Muscle of leg (tissue), 11 donors: Measurements from ENCODE around the gene ADGRL2. TPM values are rescaled to one million over a fixed set of nuclear protein-coding genes. Genes with fewer than 3 reads are reported as not detected.
A peak's percentile ranks its signal among the peaks of the same experiment; 100 is the strongest.

ENCODE experiments used
- DNase-seq: peaks from one replicate; pipeline ENCODE4 v3.0.0; 2013
- H3K27ac ChIP-seq: one replicate; pipeline ENCODE4 v1.5.1; 2013; ENCODE audit warnings: mild to moderate bottlenecking, low read length, control low read depth
- H3K27me3 ChIP-seq: one replicate; pipeline ENCODE4 v1.6.1; 2013; ENCODE audit warnings: low read length; ENCODE audit not compliant: control insufficient read depth, insufficient read depth
- H3K36me3 ChIP-seq: one replicate; pipeline ENCODE4 v1.6.1; 2013; ENCODE audit warnings: low read length; ENCODE audit not compliant: control insufficient read depth, insufficient read depth
- H3K4me1 ChIP-seq: one replicate; pipeline ENCODE4 v1.6.1; 2013; ENCODE audit warnings: low read length; ENCODE audit not compliant: control insufficient read depth, insufficient read depth
- H3K4me3 ChIP-seq: one replicate; pipeline ENCODE4 v1.5.1; 2013; ENCODE audit warnings: low read length, control low read depth
- H3K9me3 ChIP-seq: replicated peaks from 2 replicates; pipeline ENCODE4 v1.6.1; 2013; ENCODE audit warnings: low read depth, low read length; ENCODE audit not compliant: control insufficient read depth
- WGBS: methylation state at CpG from one replicate; pipeline ENCODE4 v1.1.5; 2013; ENCODE audit warnings: missing lambda C conversion rate; ENCODE audit not compliant: insufficient coverage; 5-methylcytosine and 5-hydroxymethylcytosine counted together
- polyA plus RNA-seq, 8 donors: library from polyadenylated mRNA; unstranded; fragments of 120-200 nt; gene quantifications; one replicate each; pipeline versions ENCODE4 v1.2.1 to v1.2.3, GENCODE V29; 2013; ENCODE audit warnings: inconsistent platforms in 1 of 8, low replicate concordance in 1 of 8; ENCODE audit not compliant: insufficient read length in 8 of 8, insufficient read depth in 1 of 8
- total RNA-seq: library from RNA; stranded (reverse); fragments of 120-200 nt; gene quantifications from one replicate; pipeline ENCODE4 v1.2.4, GENCODE V29; 2013

ADGRL2 gene
- total and polyA plus RNA-seq, 9 donors = 50.2 to 121 (median 76.9) TPM

DNA sequence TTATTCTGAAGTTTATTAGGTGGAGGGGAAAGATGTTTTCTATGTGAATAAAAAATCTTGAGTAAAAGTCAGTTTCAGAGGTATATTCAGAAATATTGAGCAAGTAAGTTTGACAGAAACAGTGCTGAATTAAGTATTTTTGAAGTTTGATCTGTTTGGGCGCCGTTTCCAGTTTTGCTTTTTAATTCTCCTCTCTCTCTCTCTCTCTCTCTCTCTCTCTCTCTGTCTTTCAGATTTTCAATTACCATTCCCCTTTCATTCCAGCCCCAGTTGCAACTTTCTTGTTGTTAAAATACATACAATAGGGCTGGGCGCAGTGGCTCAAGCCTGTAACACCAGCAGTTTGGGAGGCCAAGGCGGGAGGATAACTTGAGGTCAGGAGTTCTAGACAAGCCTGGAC is 24.0 kb downstream of the ADGRL2 start:
- no peaks in the 10 kb centered on the region for H3K27me3 ChIP-seq
- no peak for DNase-seq
- H3K9me3 ChIP-seq = no peaks in the 10 kb centered on the region
- H3K27ac ChIP-seq = no peak overlapping the region
- no CpG with 5 or more reads among the region's 4 CpGs for WGBS
- no peak overlapping the region for H3K4me3 ChIP-seq
- no peaks in the 10 kb centered on the region for H3K4me1 ChIP-seq
- H3K36me3 ChIP-seq = no peaks in the 10 kb centered on the region

DNA sequence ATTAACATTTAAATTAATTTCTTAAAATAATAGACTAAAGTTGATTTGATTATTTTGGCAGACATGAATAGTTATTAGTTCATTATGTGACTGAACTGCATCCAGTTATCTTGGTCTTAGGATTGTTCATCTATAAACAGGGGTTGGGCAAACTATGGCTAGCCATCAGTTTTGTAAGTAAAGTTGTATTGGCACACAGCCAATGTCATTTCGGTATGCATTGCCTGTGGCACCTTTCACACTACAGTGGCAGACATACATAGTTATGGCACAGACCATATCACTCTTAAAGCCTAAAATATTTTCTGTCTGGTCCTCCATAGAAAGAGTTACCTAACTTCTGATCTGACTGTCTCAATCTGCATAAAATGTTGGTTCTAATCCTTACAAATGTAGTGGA is 27.2 kb downstream of the ADGRL2 start:
- Histone ChIP-seq H3K4me1 (no peaks in the 10 kb centered on the region), H3K4me3 (no peak overlapping the region), H3K36me3 (no peaks in the 10 kb centered on the region), H3K9me3 (no peaks in the 10 kb centered on the region), H3K27me3 (no peaks in the 10 kb centered on the region), H3K27ac (no peak overlapping the region)
- DNase-seq = no peak
- WGBS = no CpG with 5 or more reads among the region's 1 CpG

DNA sequence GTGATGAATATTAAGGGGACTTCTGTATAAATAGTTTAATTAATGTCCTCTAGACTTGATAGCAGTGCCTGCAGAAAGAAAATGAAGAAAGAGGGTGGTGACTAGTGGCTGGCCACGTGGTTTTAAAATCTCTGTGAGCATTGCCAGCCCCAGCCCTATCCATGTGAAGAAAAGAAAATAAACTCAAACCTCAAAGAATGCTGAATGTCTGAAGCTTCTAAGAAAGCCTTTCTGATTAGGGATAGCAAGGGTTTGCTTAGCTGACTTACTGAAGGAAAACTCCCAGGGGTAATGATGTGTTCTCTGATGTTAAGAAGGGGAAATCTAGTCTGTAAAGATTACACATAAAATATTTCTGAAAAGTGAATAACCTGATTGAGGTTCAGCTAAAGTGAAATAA is 31.8 kb downstream of the ADGRL2 start:
- H3K36me3 ChIP-seq = no peaks in the 10 kb centered on the region
- H3K4me3 ChIP-seq = no peak overlapping the region
- H3K27me3 ChIP-seq = no peaks in the 10 kb centered on the region
- peaks cover 2% of the 10 kb centered on the region for H3K4me1 ChIP-seq
- no CpG with 5 or more reads among the region's 1 CpG for WGBS
- peak; percentile 21 for DNase-seq
- H3K27ac ChIP-seq = no peak overlapping the region
- H3K9me3 ChIP-seq = no peaks in the 10 kb centered on the region

DNA sequence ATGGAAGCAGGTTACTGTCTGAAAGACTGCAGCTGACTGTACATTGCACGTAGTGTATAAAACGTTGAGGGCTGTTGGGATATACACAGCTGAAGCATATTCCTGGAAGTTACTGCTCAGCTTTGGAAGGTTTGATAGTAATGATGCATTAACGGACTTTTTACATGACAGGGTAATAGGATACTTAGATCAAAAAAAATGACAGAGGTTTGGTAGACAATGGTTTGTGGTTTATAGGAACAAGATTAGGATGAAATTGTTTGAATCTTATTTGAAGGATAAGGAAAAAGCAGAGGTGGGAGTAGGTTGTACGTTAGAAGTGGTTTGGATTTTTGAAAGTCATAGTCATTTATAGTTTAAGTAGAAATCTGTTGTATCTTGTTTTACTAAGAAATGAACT is 33.0 kb downstream of the ADGRL2 start:
- peaks cover 2% of the 10 kb centered on the region for H3K4me1 ChIP-seq
- H3K36me3 ChIP-seq = no peaks in the 10 kb centered on the region
- WGBS = 46% methylated on average over 3 of the region's 4 CpGs
- no peak overlapping the region for H3K27ac ChIP-seq
- no peaks in the 10 kb centered on the region for H3K27me3 ChIP-seq
- peak; percentile 38 for DNase-seq
- H3K9me3 ChIP-seq = no peaks in the 10 kb centered on the region
- no peak overlapping the region for H3K4me3 ChIP-seq

DNA sequence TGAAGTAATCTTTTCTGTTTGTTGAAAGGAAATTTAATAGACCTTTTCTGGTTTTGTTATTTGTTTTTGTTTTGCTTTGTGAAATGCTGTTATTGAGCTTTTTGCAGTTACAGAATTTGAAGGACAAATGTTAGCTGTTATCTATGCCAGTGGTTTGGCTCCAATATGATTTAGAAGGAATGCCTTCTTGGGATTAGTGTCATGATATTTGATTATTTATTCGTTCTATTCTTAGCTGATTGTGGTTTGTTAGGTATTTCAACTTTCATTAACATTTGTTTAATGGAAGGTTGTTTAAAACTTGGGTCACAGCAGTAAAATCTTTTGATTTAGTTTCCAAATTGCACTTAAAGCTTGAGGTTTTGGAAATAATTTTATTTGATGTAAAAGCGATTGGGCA is 33.5 kb downstream of the ADGRL2 start:
- H3K27me3 ChIP-seq = no peaks in the 10 kb centered on the region
- H3K4me1 ChIP-seq = peaks cover 2% of the 10 kb centered on the region
- no peaks in the 10 kb centered on the region for H3K36me3 ChIP-seq
- no peak for DNase-seq
- H3K9me3 ChIP-seq = no peaks in the 10 kb centered on the region
- no CpG with 5 or more reads among the region's 2 CpGs for WGBS
- H3K27ac ChIP-seq = peak overlapping the region; percentile 37
- no peak overlapping the region for H3K4me3 ChIP-seq

DNA sequence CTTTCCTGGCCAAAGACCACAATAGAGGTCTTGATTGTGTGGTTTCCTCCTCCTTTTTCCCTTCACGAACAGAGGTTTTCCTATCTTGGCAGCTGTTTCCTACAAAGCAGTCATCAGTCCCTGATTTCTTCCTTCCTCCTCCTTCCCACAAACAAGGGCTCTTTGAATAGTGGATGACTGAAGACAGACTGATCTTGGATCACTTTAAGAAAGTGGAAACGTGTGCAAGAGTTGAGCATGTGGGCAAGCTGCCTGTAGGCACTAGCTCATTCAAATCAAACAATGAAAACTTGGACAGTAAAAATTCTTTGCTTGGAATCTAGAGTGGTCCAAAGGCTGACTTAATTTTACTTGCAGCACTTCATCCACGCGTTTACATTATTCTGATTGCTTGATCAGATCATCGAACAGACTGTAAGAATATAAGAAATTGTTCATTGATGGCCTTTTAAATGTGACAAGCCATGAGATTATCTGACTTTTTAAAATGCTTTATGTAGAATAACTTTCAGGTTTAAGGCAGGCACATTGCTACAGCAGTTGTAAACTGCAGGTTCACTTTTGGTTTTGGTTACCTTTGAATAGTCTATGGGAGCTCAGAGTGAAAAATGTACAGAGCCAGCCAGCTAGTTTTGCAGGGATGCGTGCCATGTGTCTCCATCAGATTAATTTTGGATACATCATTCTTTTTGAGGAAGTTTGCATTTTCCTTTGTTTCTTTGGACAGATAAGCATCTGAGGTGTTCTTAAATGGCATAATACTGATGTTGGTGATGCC is 34.4 kb downstream of the ADGRL2 start:
- no peaks in the 10 kb centered on the region for H3K9me3 ChIP-seq
- peaks cover 2% of the 10 kb centered on the region for H3K4me1 ChIP-seq
- H3K27me3 ChIP-seq = no peaks in the 10 kb centered on the region
- no peak overlapping the region for H3K4me3 ChIP-seq
- peak; percentile 84 for DNase-seq
- H3K36me3 ChIP-seq = peaks cover 2% of the 10 kb centered on the region
- peak overlapping the region; percentile 57 for H3K27ac ChIP-seq
- 30% methylated on average over 2 of the region's 6 CpGs for WGBS

DNA sequence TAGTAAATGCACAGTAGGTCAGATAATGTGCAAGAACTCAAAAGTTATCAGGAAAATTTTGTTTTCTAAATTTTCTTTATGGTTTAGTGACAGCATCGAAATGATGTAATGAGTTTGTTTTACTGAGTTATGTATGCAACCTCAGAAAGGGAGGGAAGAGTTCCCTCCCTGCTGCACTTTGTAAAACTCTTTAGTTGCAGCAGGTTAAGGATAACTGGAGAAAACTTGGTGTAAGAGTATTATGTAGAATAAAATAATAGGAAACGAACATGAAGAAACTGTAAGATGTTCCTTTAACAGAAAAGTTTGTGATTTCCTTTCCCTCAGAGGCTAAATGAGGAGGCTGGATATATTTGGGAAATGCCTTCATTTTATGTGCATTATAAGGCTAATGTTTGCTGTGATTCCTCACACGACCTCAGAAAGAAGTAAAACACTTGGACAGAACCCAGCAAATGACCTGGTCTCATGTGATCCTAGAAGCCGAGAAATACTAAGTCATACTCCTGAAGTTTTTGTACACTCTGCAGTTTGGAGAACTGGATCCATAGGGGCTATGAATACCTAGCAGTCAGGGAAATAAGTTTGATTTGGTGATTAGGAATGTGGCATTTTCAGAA is 35.4 kb downstream of the ADGRL2 start:
- WGBS = 26% methylated on average over 3 of the region's 4 CpGs

DNA sequence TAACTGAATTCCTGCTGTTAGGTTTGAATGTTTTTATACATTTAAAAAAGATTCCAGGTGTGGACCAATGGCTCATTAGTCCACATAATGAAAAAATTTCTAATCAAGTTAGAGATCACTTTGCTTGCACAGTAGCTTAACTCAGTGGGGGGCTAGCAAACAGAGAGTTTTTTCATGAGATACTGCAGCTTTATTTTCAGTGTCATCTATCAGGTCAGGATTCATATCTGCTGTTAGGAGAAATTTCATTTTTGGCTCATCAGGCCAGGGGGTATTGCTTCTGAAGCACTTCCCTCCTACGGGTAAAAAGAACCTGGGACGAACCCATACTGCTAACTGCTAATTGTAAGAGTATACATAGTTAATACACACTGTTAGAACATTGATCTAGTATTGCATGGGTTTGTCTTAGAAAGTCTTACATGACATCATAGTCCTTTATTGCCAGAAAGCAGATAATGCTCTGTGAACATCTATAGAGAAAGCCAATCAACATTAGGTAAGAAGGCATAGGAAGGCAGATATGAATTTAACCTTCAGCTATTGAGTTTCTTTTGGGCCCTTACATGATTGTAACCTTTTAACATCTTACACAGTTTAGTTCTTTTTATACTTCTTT is 38.0 kb downstream of the ADGRL2 start:
- WGBS = no CpG with 5 or more reads among the region's 2 CpGs
- H3K4me3 ChIP-seq = no peak overlapping the region
- peaks cover 2% of the 10 kb centered on the region for H3K4me1 ChIP-seq
- peaks cover 4% of the 10 kb centered on the region for H3K36me3 ChIP-seq
- peak; percentile 12 for DNase-seq
- H3K27me3 ChIP-seq = no peaks in the 10 kb centered on the region
- no peaks in the 10 kb centered on the region for H3K9me3 ChIP-seq
- H3K27ac ChIP-seq = no peak overlapping the region

More for the DNA sequence above, 35.4 kb downstream of the ADGRL2 start:
- Histone ChIP-seq H3K27ac (peak overlapping the region; percentile 37), H3K4me3 (no peak overlapping the region), H3K36me3 (peaks cover 2% of the 10 kb centered on the region), H3K27me3 (no peaks in the 10 kb centered on the region), H3K9me3 (no peaks in the 10 kb centered on the region), H3K4me1 (peaks cover 2% of the 10 kb centered on the region)
- peak; percentile 61 for DNase-seq

DNA sequence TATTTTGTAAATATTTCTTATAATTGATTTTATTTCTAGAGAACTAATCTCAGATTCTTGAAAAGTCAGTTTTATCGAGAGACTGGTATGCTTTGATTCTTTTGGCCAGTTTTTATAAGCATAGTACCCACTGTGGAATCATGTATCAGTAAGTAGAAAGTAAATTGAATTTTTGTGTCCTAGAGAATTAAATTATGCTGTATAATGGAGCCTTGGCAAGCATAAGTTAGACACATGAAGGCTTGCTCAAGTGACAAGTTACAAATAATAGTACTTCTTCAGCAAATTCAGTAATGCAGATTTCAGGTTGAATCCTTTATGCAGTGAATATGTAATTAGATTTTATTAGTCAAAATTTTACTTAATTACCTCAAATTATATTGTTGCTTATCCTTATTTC is 40.1 kb downstream of the ADGRL2 start:
- DNase-seq = no peak
- Histone ChIP-seq H3K27ac (no peak overlapping the region), H3K9me3 (no peaks in the 10 kb centered on the region), H3K4me1 (no peaks in the 10 kb centered on the region), H3K4me3 (no peak overlapping the region), H3K27me3 (no peaks in the 10 kb centered on the region), H3K36me3 (peaks cover 4% of the 10 kb centered on the region)
- WGBS = no CpG with 5 or more reads among the region's 1 CpG

DNA sequence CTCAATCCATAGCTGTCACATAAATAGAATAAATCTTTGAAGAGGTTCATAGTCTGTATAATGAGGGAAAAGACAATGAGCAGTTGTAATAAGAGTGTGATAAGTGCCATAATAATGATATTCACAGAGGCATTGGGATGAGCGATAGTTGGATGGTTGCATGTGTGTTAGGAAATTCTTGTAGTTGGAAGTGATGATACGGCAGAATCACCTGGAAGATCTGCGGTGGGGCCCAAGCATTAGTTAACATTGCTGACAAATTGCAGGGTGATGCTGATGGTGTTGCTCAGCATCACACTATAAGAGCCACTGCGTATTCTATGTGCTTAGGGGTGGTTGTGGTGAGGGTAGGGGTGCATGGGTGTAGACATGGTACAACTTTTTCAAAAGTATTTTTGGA is 41.1 kb downstream of the ADGRL2 start:
- Histone ChIP-seq H3K27ac (no peak overlapping the region), H3K4me3 (no peak overlapping the region), H3K9me3 (no peaks in the 10 kb centered on the region), H3K4me1 (no peaks in the 10 kb centered on the region), H3K27me3 (no peaks in the 10 kb centered on the region), H3K36me3 (peaks cover 4% of the 10 kb centered on the region)
- 70% methylated on average over 4 of the region's 4 CpGs for WGBS
- no peak for DNase-seq
